HEK293 (cell line): Measurements from ENCODE around the gene ACAP1.

ENCODE experiments used
- ATF2 ChIP-seq: fragments of 450-650 bp; formaldehyde crosslinking; IDR thresholded peaks from 2 replicates; pipeline ENCODE4 v1.5.1; 2016; ENCODE audit warnings: missing biosample characterization, missing genetic modification characterization, low read depth
- GLIS1 ChIP-seq: fragments of 450-650 bp; formaldehyde crosslinking; IDR thresholded peaks from 2 replicates; pipeline ENCODE4 v1.5.1; 2016; ENCODE audit warnings: missing biosample characterization, missing genetic modification characterization
- PBX3 ChIP-seq: sonication (generic); formaldehyde crosslinking; IDR thresholded peaks from 2 replicates; pipeline ENCODE4 v1.8.1; 2022; ENCODE audit warnings: mild to moderate bottlenecking, moderate library complexity, missing genetic modification reagents
- SP3 ChIP-seq: fragments of 450-650 bp; formaldehyde crosslinking; IDR thresholded peaks from 2 replicates; pipeline ENCODE4 v1.5.1; 2016; ENCODE audit warnings: missing biosample characterization, missing genetic modification characterization
- ZBTB1 ChIP-seq: fragments of 450-650 bp; formaldehyde crosslinking; IDR thresholded peaks from 2 replicates; pipeline ENCODE4 v1.5.1; 2016; ENCODE audit warnings: missing biosample characterization, missing genetic modification characterization
- ZIC2 ChIP-seq: fragments of 450-650 bp; formaldehyde crosslinking; IDR thresholded peaks from 2 replicates; pipeline ENCODE4 v1.5.1; 2016; ENCODE audit warnings: missing biosample characterization, missing genetic modification characterization
- ZNF155 ChIP-seq: fragments of 450-650 bp; formaldehyde crosslinking; IDR thresholded peaks from 2 replicates; pipeline ENCODE4 v1.5.1; 2016; ENCODE audit warnings: missing biosample characterization, missing genetic modification characterization
- ZNF214 ChIP-seq: fragments of 450-650 bp; formaldehyde crosslinking; IDR thresholded peaks from 2 replicates; pipeline ENCODE4 v1.5.1; 2017; ENCODE audit warnings: missing biosample characterization, mild to moderate bottlenecking, missing genetic modification characterization, borderline replicate concordance
- ZNF248 ChIP-seq: fragments of 450-650 bp; formaldehyde crosslinking; IDR thresholded peaks from 2 replicates; pipeline ENCODE4 v1.5.1; 2017; ENCODE audit warnings: missing biosample characterization, missing genetic modification characterization
- ZNF302 ChIP-seq: fragments of 450-650 bp; formaldehyde crosslinking; IDR thresholded peaks from 2 replicates; pipeline ENCODE4 v1.5.1; 2016; ENCODE audit warnings: missing biosample characterization, missing genetic modification characterization, low read depth
- ZNF501 ChIP-seq: fragments of 450-650 bp; formaldehyde crosslinking; IDR thresholded peaks from 2 replicates; pipeline ENCODE4 v1.5.1; 2016; ENCODE audit warnings: missing biosample characterization, missing genetic modification characterization
- ZNF510 ChIP-seq: fragments of 450-650 bp; formaldehyde crosslinking; IDR thresholded peaks from 2 replicates; pipeline ENCODE4 v1.5.1; 2018; ENCODE audit warnings: mild to moderate bottlenecking, missing genetic modification characterization, missing biosample characterization; ENCODE audit not compliant: insufficient replicate concordance
- ZNF530 ChIP-seq: fragments of 450-650 bp; formaldehyde crosslinking; IDR thresholded peaks from 2 replicates; pipeline ENCODE4 v1.5.1; 2016; ENCODE audit warnings: low read depth, missing biosample characterization, missing genetic modification characterization
- ZNF561 ChIP-seq: fragments of 450-650 bp; IDR thresholded peaks from 2 replicates; pipeline ENCODE4 v1.5.1; 2018; ENCODE audit warnings: missing biosample characterization, missing genetic modification characterization, borderline replicate concordance
- ZNF629 ChIP-seq: fragments of 450-650 bp; formaldehyde crosslinking; IDR thresholded peaks from 2 replicates; pipeline ENCODE4 v1.5.1; 2017; ENCODE audit warnings: missing biosample characterization, missing genetic modification characterization
- ZNF658 ChIP-seq: fragments of 450-650 bp; formaldehyde crosslinking; IDR thresholded peaks from 2 replicates; pipeline ENCODE4; 2016; ENCODE audit warnings: missing biosample characterization, missing genetic modification characterization
- ZNF692 ChIP-seq: fragments of 450-650 bp; formaldehyde crosslinking; IDR thresholded peaks from 2 replicates; pipeline ENCODE4 v1.5.1; 2016; ENCODE audit warnings: missing biosample characterization, missing genetic modification characterization
- TF ChIP-seq, protein P1 (sequence below): fragments of 450-650 bp; formaldehyde crosslinking; IDR thresholded peaks from 2 replicates; pipeline ENCODE4 v1.5.1; 2016; ENCODE audit warnings: missing biosample characterization, missing genetic modification characterization
- TF ChIP-seq, protein P2 (sequence below): fragments of 450-650 bp; formaldehyde crosslinking; IDR thresholded peaks from 2 replicates; pipeline ENCODE4 v1.5.1; 2016; ENCODE audit warnings: missing biosample characterization, missing genetic modification characterization
- TF ChIP-seq, protein P3 (sequence below): fragments of 450-650 bp; IDR thresholded peaks from 2 replicates; pipeline ENCODE4 v1.5.1; 2018; ENCODE audit warnings: missing biosample characterization, missing genetic modification characterization
- TF ChIP-seq, protein P4 (sequence below): fragments of 450-650 bp; formaldehyde crosslinking; conservative IDR thresholded peaks from 2 replicates; pipeline ENCODE4 v1.5.1; 2016; ENCODE audit warnings: low read depth, missing biosample characterization, missing genetic modification characterization

The ACAP1 gene

GRCh38 chr17:7315570-7316235 lies 20.6 kb upstream of the ACAP1 start (continued):
- TF ChIP-seq, protein P1, sequence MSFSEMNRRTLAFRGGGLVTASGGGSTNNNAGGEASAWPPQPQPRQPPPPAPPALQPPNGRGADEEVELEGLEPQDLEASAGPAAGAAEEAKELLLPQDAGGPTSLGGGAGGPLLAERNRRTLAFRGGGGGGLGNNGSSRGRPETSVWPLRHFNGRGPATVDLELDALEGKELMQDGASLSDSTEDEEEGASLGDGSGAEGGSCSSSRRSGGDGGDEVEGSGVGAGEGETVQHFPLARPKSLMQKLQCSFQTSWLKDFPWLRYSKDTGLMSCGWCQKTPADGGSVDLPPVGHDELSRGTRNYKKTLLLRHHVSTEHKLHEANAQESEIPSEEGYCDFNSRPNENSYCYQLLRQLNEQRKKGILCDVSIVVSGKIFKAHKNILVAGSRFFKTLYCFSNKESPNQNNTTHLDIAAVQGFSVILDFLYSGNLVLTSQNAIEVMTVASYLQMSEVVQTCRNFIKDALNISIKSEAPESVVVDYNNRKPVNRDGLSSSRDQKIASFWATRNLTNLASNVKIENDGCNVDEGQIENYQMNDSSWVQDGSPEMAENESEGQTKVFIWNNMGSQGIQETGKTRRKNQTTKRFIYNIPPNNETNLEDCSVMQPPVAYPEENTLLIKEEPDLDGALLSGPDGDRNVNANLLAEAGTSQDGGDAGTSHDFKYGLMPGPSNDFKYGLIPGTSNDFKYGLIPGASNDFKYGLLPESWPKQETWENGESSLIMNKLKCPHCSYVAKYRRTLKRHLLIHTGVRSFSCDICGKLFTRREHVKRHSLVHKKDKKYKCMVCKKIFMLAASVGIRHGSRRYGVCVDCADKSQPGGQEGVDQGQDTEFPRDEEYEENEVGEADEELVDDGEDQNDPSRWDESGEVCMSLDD (tag by site-specific recombination), result peak; percentile 32; the same call in 1 of the 2 replicates
- TF ChIP-seq ZIC2, result no peak
- 0 out of 2 replicates have a peak, but pooled peaks have one; percentile 26 for TF ChIP-seq ZNF629
- TF ChIP-seq PBX3 (CRISPR knock-in tag), result 0 out of 2 replicates have a peak, but pooled peaks have one; percentile 1
- TF ChIP-seq ZNF510, result no peak
- TF ChIP-seq ZNF302 (tag by site-specific recombination), result no peak
- 0 out of 2 replicates have a peak, but pooled peaks have one; percentile 45 for TF ChIP-seq ZNF561 (tag by site-specific recombination)
- no peak for TF ChIP-seq ZNF248 (tag by site-specific recombination)
- TF ChIP-seq ATF2, result no peak
- TF ChIP-seq, protein P2, sequence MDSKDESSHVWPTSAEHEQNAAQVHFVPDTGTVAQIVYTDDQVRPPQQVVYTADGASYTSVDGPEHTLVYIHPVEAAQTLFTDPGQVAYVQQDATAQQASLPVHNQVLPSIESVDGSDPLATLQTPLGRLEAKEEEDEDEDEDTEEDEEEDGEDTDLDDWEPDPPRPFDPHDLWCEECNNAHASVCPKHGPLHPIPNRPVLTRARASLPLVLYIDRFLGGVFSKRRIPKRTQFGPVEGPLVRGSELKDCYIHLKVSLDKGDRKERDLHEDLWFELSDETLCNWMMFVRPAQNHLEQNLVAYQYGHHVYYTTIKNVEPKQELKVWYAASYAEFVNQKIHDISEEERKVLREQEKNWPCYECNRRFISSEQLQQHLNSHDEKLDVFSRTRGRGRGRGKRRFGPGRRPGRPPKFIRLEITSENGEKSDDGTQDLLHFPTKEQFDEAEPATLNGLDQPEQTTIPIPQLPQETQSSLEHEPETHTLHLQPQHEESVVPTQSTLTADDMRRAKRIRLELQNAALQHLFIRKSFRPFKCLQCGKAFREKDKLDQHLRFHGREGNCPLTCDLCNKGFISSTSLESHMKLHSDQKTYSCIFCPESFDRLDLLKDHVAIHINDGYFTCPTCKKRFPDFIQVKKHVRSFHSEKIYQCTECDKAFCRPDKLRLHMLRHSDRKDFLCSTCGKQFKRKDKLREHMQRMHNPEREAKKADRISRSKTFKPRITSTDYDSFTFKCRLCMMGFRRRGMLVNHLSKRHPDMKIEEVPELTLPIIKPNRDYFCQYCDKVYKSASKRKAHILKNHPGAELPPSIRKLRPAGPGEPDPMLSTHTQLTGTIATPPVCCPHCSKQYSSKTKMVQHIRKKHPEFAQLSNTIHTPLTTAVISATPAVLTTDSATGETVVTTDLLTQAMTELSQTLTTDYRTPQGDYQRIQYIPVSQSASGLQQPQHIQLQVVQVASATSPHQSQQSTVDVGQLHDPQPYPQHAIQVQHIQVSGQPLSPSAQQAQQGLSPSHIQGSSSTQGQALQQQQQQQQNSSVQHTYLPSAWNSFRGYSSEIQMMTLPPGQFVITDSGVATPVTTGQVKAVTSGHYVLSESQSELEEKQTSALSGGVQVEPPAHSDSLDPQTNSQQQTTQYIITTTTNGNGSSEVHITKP (tag by site-specific recombination), result no peak
- 0 out of 2 replicates have a peak, but pooled peaks have one; percentile 3 for TF ChIP-seq SP3 (tag by site-specific recombination)
- TF ChIP-seq ZNF658 (tag by site-specific recombination), result no peak
- TF ChIP-seq ZNF214 (tag by site-specific recombination), result no peak
- TF ChIP-seq ZNF692 (tag by site-specific recombination), result 0 out of 2 replicates have a peak, but pooled peaks have one; percentile 10
- TF ChIP-seq, protein P3, sequence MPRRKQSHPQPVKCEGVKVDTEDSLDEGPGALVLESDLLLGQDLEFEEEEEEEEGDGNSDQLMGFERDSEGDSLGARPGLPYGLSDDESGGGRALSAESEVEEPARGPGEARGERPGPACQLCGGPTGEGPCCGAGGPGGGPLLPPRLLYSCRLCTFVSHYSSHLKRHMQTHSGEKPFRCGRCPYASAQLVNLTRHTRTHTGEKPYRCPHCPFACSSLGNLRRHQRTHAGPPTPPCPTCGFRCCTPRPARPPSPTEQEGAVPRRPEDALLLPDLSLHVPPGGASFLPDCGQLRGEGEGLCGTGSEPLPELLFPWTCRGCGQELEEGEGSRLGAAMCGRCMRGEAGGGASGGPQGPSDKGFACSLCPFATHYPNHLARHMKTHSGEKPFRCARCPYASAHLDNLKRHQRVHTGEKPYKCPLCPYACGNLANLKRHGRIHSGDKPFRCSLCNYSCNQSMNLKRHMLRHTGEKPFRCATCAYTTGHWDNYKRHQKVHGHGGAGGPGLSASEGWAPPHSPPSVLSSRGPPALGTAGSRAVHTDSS, result no peak
- no peak for TF ChIP-seq ZNF155 (tag by site-specific recombination)
- TF ChIP-seq ZBTB1, result no peak
- TF ChIP-seq ZNF530 (tag by site-specific recombination), result no peak
- TF ChIP-seq ZNF501 (tag by site-specific recombination), result no peak
- TF ChIP-seq, protein P4, sequence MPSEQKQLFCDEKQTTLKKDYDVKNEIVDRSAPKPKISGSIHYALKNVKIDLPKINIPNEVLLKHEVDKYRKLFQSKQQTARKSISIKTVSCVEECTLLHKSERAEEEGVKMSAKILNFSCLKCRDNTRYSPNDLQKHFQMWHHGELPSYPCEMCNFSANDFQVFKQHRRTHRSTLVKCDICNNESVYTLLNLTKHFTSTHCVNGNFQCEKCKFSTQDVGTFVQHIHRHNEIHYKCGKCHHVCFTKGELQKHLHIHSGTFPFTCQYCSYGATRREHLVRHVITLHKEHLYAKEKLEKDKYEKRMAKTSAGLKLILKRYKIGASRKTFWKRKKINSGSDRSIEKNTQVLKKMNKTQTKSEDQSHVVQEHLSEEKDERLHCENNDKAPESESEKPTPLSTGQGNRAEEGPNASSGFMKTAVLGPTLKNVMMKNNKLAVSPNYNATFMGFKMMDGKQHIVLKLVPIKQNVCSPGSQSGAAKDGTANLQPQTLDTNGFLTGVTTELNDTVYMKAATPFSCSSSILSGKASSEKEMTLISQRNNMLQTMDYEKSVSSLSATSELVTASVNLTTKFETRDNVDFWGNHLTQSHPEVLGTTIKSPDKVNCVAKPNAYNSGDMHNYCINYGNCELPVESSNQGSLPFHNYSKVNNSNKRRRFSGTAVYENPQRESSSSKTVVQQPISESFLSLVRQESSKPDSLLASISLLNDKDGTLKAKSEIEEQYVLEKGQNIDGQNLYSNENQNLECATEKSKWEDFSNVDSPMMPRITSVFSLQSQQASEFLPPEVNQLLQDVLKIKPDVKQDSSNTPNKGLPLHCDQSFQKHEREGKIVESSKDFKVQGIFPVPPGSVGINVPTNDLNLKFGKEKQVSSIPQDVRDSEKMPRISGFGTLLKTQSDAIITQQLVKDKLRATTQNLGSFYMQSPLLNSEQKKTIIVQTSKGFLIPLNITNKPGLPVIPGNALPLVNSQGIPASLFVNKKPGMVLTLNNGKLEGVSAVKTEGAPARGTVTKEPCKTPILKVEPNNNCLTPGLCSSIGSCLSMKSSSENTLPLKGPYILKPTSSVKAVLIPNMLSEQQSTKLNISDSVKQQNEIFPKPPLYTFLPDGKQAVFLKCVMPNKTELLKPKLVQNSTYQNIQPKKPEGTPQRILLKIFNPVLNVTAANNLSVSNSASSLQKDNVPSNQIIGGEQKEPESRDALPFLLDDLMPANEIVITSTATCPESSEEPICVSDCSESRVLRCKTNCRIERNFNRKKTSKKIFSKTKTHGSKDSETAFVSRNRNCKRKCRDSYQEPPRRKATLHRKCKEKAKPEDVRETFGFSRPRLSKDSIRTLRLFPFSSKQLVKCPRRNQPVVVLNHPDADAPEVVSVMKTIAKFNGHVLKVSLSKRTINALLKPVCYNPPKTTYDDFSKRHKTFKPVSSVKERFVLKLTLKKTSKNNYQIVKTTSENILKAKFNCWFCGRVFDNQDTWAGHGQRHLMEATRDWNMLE (tag by site-specific recombination), result 0 out of 2 replicates have a peak, but pooled peaks have one; percentile 14
- TF ChIP-seq GLIS1, result no peak
